Measurements from ENCODE around the gene MAPRE2. TPM values are rescaled to one million over a fixed set of nuclear protein-coding genes. Genes with fewer than 3 reads are reported as not detected.

The MAPRE2 gene
- total and polyA plus RNA-seq, 2 of the 13 experiments (the other 11 are each of a cell fraction or from before 2014, with no cell fraction given), result 34.5 to 67.9 TPM

GRCh38 chr18:35084494-35085449 is 43.6 kb downstream of the MAPRE2 start (continued):
- TF ChIP-seq, protein P1, sequence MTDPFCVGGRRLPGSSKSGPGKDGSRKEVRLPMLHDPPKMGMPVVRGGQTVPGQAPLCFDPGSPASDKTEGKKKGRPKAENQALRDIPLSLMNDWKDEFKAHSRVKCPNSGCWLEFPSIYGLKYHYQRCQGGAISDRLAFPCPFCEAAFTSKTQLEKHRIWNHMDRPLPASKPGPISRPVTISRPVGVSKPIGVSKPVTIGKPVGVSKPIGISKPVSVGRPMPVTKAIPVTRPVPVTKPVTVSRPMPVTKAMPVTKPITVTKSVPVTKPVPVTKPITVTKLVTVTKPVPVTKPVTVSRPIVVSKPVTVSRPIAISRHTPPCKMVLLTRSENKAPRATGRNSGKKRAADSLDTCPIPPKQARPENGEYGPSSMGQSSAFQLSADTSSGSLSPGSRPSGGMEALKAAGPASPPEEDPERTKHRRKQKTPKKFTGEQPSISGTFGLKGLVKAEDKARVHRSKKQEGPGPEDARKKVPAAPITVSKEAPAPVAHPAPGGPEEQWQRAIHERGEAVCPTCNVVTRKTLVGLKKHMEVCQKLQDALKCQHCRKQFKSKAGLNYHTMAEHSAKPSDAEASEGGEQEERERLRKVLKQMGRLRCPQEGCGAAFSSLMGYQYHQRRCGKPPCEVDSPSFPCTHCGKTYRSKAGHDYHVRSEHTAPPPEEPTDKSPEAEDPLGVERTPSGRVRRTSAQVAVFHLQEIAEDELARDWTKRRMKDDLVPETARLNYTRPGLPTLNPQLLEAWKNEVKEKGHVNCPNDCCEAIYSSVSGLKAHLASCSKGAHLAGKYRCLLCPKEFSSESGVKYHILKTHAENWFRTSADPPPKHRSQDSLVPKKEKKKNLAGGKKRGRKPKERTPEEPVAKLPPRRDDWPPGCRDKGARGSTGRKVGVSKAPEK (CRISPR knock-in tag; IDR thresholded peaks at IDR 0.05; ENCODE audit: borderline replicate concordance), result no peak
- no peak for TF ChIP-seq ARHGAP35 (CRISPR knock-in tag; IDR thresholded peaks at IDR 0.05; ENCODE audit: borderline replicate concordance)
- TF ChIP-seq, protein P2, sequence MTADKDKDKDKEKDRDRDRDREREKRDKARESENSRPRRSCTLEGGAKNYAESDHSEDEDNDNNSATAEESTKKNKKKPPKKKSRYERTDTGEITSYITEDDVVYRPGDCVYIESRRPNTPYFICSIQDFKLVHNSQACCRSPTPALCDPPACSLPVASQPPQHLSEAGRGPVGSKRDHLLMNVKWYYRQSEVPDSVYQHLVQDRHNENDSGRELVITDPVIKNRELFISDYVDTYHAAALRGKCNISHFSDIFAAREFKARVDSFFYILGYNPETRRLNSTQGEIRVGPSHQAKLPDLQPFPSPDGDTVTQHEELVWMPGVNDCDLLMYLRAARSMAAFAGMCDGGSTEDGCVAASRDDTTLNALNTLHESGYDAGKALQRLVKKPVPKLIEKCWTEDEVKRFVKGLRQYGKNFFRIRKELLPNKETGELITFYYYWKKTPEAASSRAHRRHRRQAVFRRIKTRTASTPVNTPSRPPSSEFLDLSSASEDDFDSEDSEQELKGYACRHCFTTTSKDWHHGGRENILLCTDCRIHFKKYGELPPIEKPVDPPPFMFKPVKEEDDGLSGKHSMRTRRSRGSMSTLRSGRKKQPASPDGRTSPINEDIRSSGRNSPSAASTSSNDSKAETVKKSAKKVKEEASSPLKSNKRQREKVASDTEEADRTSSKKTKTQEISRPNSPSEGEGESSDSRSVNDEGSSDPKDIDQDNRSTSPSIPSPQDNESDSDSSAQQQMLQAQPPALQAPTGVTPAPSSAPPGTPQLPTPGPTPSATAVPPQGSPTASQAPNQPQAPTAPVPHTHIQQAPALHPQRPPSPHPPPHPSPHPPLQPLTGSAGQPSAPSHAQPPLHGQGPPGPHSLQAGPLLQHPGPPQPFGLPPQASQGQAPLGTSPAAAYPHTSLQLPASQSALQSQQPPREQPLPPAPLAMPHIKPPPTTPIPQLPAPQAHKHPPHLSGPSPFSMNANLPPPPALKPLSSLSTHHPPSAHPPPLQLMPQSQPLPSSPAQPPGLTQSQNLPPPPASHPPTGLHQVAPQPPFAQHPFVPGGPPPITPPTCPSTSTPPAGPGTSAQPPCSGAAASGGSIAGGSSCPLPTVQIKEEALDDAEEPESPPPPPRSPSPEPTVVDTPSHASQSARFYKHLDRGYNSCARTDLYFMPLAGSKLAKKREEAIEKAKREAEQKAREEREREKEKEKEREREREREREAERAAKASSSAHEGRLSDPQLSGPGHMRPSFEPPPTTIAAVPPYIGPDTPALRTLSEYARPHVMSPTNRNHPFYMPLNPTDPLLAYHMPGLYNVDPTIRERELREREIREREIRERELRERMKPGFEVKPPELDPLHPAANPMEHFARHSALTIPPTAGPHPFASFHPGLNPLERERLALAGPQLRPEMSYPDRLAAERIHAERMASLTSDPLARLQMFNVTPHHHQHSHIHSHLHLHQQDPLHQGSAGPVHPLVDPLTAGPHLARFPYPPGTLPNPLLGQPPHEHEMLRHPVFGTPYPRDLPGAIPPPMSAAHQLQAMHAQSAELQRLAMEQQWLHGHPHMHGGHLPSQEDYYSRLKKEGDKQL (CRISPR knock-in tag; IDR thresholded peaks at IDR 0.05; ENCODE audit: low read depth), result no peak
- peak; percentile 37; the same call in 1 of the 2 replicates for TF ChIP-seq YEATS2 (CRISPR knock-in tag; IDR thresholded peaks at IDR 0.05; ENCODE audit: borderline replicate concordance)
- 0 out of 2 replicates have a peak, but pooled peaks have one; percentile 32 for TF ChIP-seq KMT2B (CRISPR knock-in tag; IDR thresholded peaks at IDR 0.05)
- TF ChIP-seq SRY (CRISPR knock-in tag; IDR thresholded peaks at IDR 0.05), result no peak
- TF ChIP-seq SRSF9 (IDR thresholded peaks at IDR 0.05; ENCODE audit: borderline replicate concordance, insufficient read depth, low read depth, low read length, poor library complexity, severe bottlenecking), result no peak
- TF ChIP-seq ZNF383 (CRISPR knock-in tag; IDR thresholded peaks at IDR 0.05; ENCODE audit: borderline replicate concordance), result no peak
- TF ChIP-seq ZBTB46 (CRISPR knock-in tag; IDR thresholded peaks at IDR 0.05; ENCODE audit: borderline replicate concordance), result no peak
- TF ChIP-seq TBX2 (CRISPR knock-in tag; IDR thresholded peaks at IDR 0.05; ENCODE audit: borderline replicate concordance), result no peak; the same call in 1 of the 2 replicates
- no peak for TF ChIP-seq MXI1 (IDR thresholded peaks at IDR 0.05; ENCODE audit: borderline replicate concordance, low read depth, low read length)
- TF ChIP-seq KLF16 (CRISPR knock-in tag; IDR thresholded peaks at IDR 0.05), result peak in 1 of 2 experiments; percentile 51; a peak in 2 of 4 replicates
- no peak for TF ChIP-seq TFDP1 (CRISPR knock-in tag; IDR thresholded peaks at IDR 0.05; ENCODE audit: borderline replicate concordance)
- TF ChIP-seq REXO4 (CRISPR knock-in tag; IDR thresholded peaks at IDR 0.05; ENCODE audit: borderline replicate concordance), result no peak
- TF ChIP-seq HOXA3 (CRISPR knock-in tag; IDR thresholded peaks at IDR 0.05), result 0 out of 2 replicates have a peak, but pooled peaks have one; percentile 54

Data from HepG2 (cell line).